PFSK-1 (cell line): Measurements from ENCODE around the gene TMTC4.

ENCODE experiments used
- FOXP2 ChIP-seq: optimal IDR thresholded peaks from 2 replicates; pipeline ENCODE3; 2011; ENCODE audit warnings: borderline replicate concordance, control low read depth, inconsistent platforms; ENCODE audit not compliant: insufficient read depth; ENCODE audit errors: extremely low read length, extremely low read depth
- POLR2AphosphoS5 ChIP-seq: IDR thresholded peaks from 2 replicates; pipeline ENCODE4 v1.6.1; 2012; ENCODE audit warnings: low read depth, mild to moderate bottlenecking, control low read depth, low read length, moderate library complexity
- REST ChIP-seq, 2 experiments: IDR thresholded peaks; 2 replicates each; pipeline versions ENCODE4 v1.6.1 to v1.8.0; 2011 to 2012; ENCODE audit warnings: low read depth in 2 of 2, low read length in 2 of 2, control low read depth in 1 of 2, inconsistent platforms in 1 of 2, mild to moderate bottlenecking in 1 of 2, moderate library complexity in 1 of 2; ENCODE audit not compliant: insufficient read depth in 1 of 2
- SIN3A ChIP-seq: IDR thresholded peaks from 2 replicates; pipeline ENCODE4 v1.6.1; 2012; ENCODE audit warnings: mild to moderate bottlenecking, low read length, moderate library complexity, borderline replicate concordance; ENCODE audit not compliant: insufficient read depth
- TAF1 ChIP-seq: IDR thresholded peaks from 2 replicates; pipeline ENCODE4 v1.6.1; 2012; ENCODE audit warnings: low read length, control low read depth, borderline replicate concordance; ENCODE audit not compliant: insufficient read depth

GRCh38 chr13:100627120-100627519 is 47.5 kb downstream of the TMTC4 start:
- TF ChIP-seq TAF1 (no peak), POLR2AphosphoS5 (no peak), REST (IDR thresholded peaks at IDR 0.05; ENCODE audit: insufficient read depth in 1 of 2, low read depth in 2 of 2, low read length in 2 of 2) (no peak), SIN3A (no peak), FOXP2 (no peak)
